GM12878 (cell line): ENCODE measurements around the gene IRGQ.

Experiments used
- ATF2 ChIP-seq: IDR thresholded peaks from 2 replicates; pipeline ENCODE4 v1.6.1; 2012; ENCODE audit warnings: low read length, inconsistent platforms
- BRCA1 ChIP-seq: IDR thresholded peaks from 2 replicates; pipeline ENCODE4 v1.6.1; 2011; ENCODE audit warnings: low read depth, low read length, improper control_type of control experiment
- CBX5 ChIP-seq: sonication (generic); IDR thresholded peaks from 2 replicates; pipeline ENCODE4 v1.6.1; 2016; ENCODE audit warnings: low read depth, moderate library complexity, mild to moderate bottlenecking, inconsistent platforms
- CREB1 ChIP-seq: IDR thresholded peaks from 2 replicates; pipeline ENCODE4 v1.6.1; 2012; ENCODE audit warnings: low read depth, mild to moderate bottlenecking, inconsistent platforms
- CTCF ChIP-seq, 3 experiments: IDR thresholded peaks in 2 of 3; conservative IDR thresholded peaks in 1 of 3; 2 replicates each; pipeline ENCODE4 v1.5.1; 2011; ENCODE audit warnings: low read depth in 3 of 3, low read length in 3 of 3, mild to moderate bottlenecking in 3 of 3, control low read depth in 2 of 3, moderate library complexity in 2 of 3, inconsistent platforms in 1 of 3, mixed read lengths in 1 of 3; ENCODE audit not compliant: control insufficient read depth in 2 of 3, insufficient read depth in 1 of 3; ENCODE audit errors: extremely low read depth in 1 of 3
- GABPA ChIP-seq: IDR thresholded peaks from 2 replicates; pipeline ENCODE4 v1.6.1; 2014; ENCODE audit warnings: antibody characterized with exemption, low read depth, mild to moderate bottlenecking, inconsistent platforms
- HDAC2 ChIP-seq: fragments of 200-600 bp; sonication (generic); IDR thresholded peaks from 2 replicates; pipeline ENCODE4 v1.6.1; 2017
- MAX ChIP-seq: IDR thresholded peaks from 2 replicates; pipeline ENCODE4 v1.6.1; 2012; ENCODE audit warnings: low read depth, low read length, improper control_type of control experiment
- POLR2A ChIP-seq: IDR thresholded peaks from 2 replicates; pipeline ENCODE4 v1.6.1; 2011; ENCODE audit warnings: low read depth, mild to moderate bottlenecking, low read length
- RB1 ChIP-seq: fragments of 450-650 bp; formaldehyde crosslinking; IDR thresholded peaks from 2 replicates; pipeline ENCODE4 v1.6.1; 2017; ENCODE audit warnings: mild to moderate bottlenecking, borderline replicate concordance
- SRF ChIP-seq, 2 experiments: IDR thresholded peaks; 2 replicates each; pipeline ENCODE4 v1.6.1; 2011; ENCODE audit warnings: low read depth in 2 of 2, low read length in 2 of 2, mild to moderate bottlenecking in 1 of 2, moderate library complexity in 1 of 2

- TF ChIP-seq SRF (IDR thresholded peaks at IDR 0.05; ENCODE audit: low read depth in 2 of 2, low read length in 2 of 2) (peak in 1 of 2 experiments; percentile 67; a peak in 2 of 4 replicates), CBX5 (no peak), POLR2A (peak; percentile 48), GABPA (no peak), CTCF (IDR thresholded peaks at IDR 0.05 in 2 of 3, conservative IDR thresholded peaks at IDR 0.05 in 1 of 3; ENCODE audit: control insufficient read depth in 2 of 3, extremely low read depth in 1 of 3, insufficient read depth in 1 of 3, low read depth in 3 of 3, low read length in 3 of 3) (peak in 1 of 3 experiments; percentile 12; a peak in 1 of 6 replicates), BRCA1 (no peak; the same call in 1 of the 2 replicates), HDAC2 (no peak), RB1 (peak; percentile 97; the same call in 1 of the 2 replicates), ATF2 (no peak), CREB1 (peak; percentile 100), MAX (no peak; the same call in 1 of the 2 replicates)
Observed at GRCh38 chr19:43595999-43596841, at the start of gene IRGQ, which contains the start of gene ZNF576.
